Activated T-cell treated with anti-CD3 and anti-CD28 coated beads, Interleukin-2, amount 50 U/mL, for 4 hours (primary cell): ENCODE results near the gene ATP4A. TPM values are rescaled to one million over a fixed set of nuclear protein-coding genes. Genes with fewer than 3 reads are reported as not detected.

Experiments used
- ATAC-seq, 2 donors: fragments of 200-7000 bp; cut with Tn5 transposase; one replicate each; pipeline ENCODE4 v1.10.0; 2021
- DNase-seq: peaks from one replicate; pipeline ENCODE4 v3.0.0-alpha.2; 2020
- H3K27me3 Mint-ChIP-seq: one replicate; pipeline ENCODE4 v1.8.0; 2021; ENCODE audit warnings: low read depth, mixed read lengths
- H3K36me3 Mint-ChIP-seq: one replicate; pipeline ENCODE4 v1.8.0; 2022; ENCODE audit warnings: mixed read lengths; ENCODE audit not compliant: insufficient read depth
- H3K4me1 Mint-ChIP-seq: one replicate; pipeline ENCODE4 v1.8.0; 2021; ENCODE audit warnings: low read depth, mixed read lengths
- H3K4me3 Mint-ChIP-seq: one replicate; pipeline ENCODE4 v1.8.0; 2021; ENCODE audit warnings: mild to moderate bottlenecking, moderate library complexity, mixed read lengths
- H3K9me3 Mint-ChIP-seq: one replicate; pipeline ENCODE4 v1.8.0; 2021; ENCODE audit warnings: mixed read lengths
- total RNA-seq, 3 donors: library from RNA; stranded (reverse); gene quantifications; one replicate each; pipeline ENCODE4 v1.2.1, GENCODE V29; 2021

The ATP4A gene
- total RNA-seq, 3 donors from 2014 or later: not detected

DNA sequence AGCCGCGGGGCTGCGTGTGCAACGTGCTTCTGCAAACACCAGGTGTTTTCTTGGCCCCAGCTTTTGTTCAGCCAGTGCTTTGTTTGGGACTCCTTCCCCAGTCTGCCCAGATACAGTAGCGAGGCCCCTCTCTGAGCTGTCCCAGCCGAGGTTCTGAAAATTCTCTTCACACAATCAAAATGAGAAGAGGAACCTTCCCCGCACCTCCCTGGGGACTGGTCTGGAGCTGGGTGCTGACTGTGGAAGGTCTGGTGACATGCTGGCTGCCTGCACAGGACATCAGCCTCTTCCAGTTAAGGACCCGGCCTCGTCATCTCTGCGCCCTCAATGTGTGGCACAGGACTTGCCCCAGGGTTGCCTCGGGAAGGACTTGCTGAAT is 4.2 kb downstream of the ATP4A start:
- H3K36me3 Mint-ChIP-seq: no peaks in the 10 kb centered on the region
- peaks cover 11% of the 10 kb centered on the region for H3K4me1 Mint-ChIP-seq
- peaks cover 45% of the 10 kb centered on the region for H3K27me3 Mint-ChIP-seq
- H3K4me3 Mint-ChIP-seq: no peak overlapping the region
- no peaks in the 10 kb centered on the region for H3K9me3 Mint-ChIP-seq
- ATAC-seq: no peak
- DNase-seq: no peak

DNA sequence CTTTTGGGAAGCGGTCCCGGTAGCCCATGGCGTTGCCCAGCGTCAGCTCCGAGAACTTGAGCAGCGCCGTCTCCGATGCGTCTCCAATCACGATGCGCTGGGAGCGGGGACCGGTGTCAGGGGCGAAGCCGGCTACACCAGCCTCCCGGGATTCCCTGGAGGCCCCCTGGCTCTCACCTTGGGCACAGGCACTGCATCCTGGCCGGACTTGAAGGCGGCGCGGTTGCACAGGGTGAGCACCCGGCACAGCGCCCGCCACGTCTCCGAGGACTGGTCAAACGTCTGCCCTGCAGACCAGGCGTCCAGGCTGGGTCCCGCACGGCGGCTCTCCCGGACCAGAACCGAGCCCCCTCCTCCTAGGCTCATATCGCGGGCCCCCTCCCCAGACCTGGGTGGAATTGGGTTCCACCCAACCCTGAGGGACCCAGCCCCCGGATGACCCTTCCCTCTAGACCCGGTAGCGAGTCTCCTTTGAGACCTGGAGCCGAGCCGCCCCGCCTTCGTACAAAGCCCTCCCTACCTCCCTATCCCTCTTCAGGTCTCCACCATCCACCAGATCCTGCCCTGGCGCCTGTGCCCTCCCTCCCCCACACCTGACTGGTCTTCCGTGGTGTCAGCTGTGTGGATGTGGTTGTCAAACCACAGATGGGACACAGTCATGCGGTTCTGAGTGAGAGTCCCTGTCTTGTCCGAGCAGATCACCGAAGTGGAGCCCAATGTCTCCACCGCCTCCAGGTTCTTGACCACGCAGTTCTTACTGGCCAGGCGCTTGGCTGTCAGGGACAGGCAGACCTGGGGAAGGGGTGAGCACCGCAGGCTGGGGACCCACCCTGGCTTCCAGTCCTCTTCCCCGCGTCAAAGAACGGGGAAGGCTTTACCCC is 4.8 kb downstream of the ATP4A start:
- no peak for DNase-seq
- H3K9me3 Mint-ChIP-seq: no peaks in the 10 kb centered on the region
- H3K36me3 Mint-ChIP-seq: no peaks in the 10 kb centered on the region
- H3K4me1 Mint-ChIP-seq: peaks cover 11% of the 10 kb centered on the region
- peaks cover 43% of the 10 kb centered on the region for H3K27me3 Mint-ChIP-seq
- ATAC-seq: no peak
- H3K4me3 Mint-ChIP-seq: no peak overlapping the region

DNA sequence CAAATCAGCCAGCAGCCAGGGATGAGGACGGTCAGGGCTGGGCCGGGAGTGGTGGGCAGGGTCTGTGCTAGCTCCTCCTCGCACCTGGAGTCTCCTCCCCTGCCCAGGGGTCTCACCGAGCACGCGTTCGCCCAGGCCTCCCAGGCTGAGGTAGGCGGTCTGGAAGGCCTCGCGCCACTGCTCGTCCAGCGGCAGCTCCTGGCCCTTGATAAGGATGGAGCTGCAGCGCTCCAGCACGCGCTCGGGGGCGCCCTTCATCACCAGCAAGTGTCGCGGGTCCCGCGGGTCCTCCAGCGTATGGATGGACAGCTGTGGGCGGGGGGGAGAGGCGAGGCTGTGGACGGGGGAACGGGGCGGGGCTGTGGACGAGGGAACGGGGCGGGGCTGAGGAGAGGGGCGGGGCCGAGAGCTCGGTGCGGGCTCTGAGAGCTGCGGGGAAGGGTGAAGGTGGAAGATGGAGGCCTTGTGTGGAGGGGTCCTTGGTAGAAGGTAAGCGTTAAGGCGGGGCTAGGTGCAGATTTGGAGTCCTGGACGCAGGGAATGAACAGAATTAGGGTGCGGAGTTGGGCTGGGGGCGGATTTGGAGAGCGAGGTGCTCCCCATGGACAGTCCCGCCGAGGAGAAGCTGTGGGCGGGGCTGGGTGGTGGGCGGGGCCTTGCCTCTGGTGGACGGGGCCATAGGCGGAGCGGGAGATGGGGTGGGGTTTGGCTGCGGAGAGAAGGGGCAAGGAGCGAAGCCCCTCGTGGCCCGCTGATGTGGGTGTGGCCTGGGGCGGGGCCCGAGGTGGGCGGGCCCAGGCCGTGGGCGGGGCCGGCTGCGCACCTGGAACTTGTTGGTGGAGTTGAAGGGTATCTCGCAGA is 5.7 kb downstream of the ATP4A start:
- no peaks in the 10 kb centered on the region for H3K36me3 Mint-ChIP-seq
- no peaks in the 10 kb centered on the region for H3K9me3 Mint-ChIP-seq
- DNase-seq (peak; percentile 52), ATAC-seq (peak; percentile 72 to 73)
- H3K27me3 Mint-ChIP-seq: peaks cover 43% of the 10 kb centered on the region
- H3K4me3 Mint-ChIP-seq: peak overlapping the region; percentile 67
- peaks cover 11% of the 10 kb centered on the region for H3K4me1 Mint-ChIP-seq

DNA sequence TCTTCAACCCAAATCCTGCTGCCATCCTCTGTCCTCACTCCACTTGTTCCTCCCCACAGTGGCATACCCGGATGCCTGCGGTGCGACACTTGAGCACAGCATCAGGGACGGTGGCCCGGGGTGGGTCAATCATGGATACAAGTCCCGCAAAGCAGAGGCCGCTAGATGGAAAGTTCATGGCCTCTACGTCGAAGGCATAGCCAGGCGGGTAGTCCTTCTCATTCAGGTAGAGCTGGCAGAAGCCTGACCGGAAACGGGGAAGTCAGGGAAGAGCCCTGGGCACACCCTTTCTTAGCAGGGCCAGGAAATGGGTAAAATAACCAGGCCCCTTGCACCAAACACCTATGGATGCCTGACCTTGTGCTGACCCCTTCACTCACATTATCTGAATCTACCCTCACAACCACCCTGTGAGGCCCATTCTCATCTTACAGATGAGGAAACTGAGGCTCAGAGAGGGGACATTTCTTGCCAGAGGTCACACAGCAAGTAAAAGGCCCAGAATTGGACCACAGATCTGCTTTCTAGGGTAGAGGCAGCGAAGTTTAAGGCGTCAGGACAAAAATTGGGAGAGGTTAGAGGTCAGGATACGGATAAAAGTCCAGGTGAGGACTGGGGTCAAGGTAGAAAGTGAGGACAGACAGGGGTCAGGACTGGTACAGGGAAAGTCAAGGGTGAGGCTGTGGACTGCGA is 6.5 kb downstream of the ATP4A start:
- no peaks in the 10 kb centered on the region for H3K9me3 Mint-ChIP-seq
- ATAC-seq: no peak
- no peaks in the 10 kb centered on the region for H3K36me3 Mint-ChIP-seq
- H3K27me3 Mint-ChIP-seq: peaks cover 36% of the 10 kb centered on the region
- DNase-seq: no peak
- no peak overlapping the region for H3K4me3 Mint-ChIP-seq
- H3K4me1 Mint-ChIP-seq: peaks cover 11% of the 10 kb centered on the region

GRCh38 chr19:35556025-35556590 is 7.3 kb downstream of the ATP4A start:
- Mint-ChIP-seq H3K27me3 (peaks cover 29% of the 10 kb centered on the region), H3K4me3 (no peak overlapping the region)
- no peak for DNase-seq

DNA sequence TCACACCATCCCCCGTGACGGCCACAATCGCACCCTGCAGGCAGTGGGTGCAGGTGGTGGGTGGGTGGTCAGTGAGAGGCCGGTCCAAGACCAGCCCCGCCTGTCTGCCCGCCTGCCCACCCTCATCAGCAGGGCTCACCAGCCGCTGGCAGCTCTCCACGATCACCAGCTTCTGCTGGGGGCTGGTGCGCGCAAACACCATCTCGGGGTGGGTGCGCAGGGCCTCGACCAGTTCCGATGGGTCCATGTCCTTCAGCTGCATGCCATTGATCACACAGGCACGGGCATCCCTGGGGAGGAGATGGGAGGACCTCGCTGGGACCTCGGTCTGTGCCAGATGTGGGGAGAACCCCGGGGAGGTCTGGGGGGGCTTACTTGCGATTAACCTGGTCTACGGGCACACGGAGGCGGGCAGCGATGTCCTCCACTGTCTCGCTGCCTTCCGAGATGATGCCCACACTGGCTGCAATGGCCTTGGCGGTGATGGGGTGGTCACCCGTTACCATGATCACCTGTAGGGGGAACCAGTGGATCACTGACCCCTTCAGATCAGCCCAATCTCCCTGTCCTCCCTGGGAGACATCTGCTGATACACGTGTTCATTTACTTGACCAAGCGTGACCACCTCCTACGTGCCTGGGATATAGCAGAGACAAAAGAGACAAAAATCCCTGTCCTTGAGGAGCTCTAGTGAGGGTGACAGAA is 8.0 kb downstream of the ATP4A start:
- Mint-ChIP-seq H3K4me3 (no peak overlapping the region), H3K36me3 (peaks cover 4% of the 10 kb centered on the region), H3K9me3 (no peaks in the 10 kb centered on the region), H3K27me3 (peaks cover 25% of the 10 kb centered on the region), H3K4me1 (peaks cover 11% of the 10 kb centered on the region)
- ATAC-seq: no peak
- no peak for DNase-seq

More at GRCh38 chr19:35556025-35556590, 7.3 kb downstream of the ATP4A start:
- H3K36me3 Mint-ChIP-seq: no peaks in the 10 kb centered on the region
- H3K4me1 Mint-ChIP-seq: peaks cover 11% of the 10 kb centered on the region
- no peak for ATAC-seq
- no peaks in the 10 kb centered on the region for H3K9me3 Mint-ChIP-seq

- H3K9me3 Mint-ChIP-seq: no peaks in the 10 kb centered on the region
- peaks cover 6% of the 10 kb centered on the region for H3K36me3 Mint-ChIP-seq
- ATAC-seq: no peak
- no peak for DNase-seq
- no peak overlapping the region for H3K4me3 Mint-ChIP-seq
- peaks cover 12% of the 10 kb centered on the region for H3K4me1 Mint-ChIP-seq
- H3K27me3 Mint-ChIP-seq: peaks cover 12% of the 10 kb centered on the region
Observed at GRCh38 chr19:35554076-35554475, 9.4 kb downstream of the ATP4A start.

DNA sequence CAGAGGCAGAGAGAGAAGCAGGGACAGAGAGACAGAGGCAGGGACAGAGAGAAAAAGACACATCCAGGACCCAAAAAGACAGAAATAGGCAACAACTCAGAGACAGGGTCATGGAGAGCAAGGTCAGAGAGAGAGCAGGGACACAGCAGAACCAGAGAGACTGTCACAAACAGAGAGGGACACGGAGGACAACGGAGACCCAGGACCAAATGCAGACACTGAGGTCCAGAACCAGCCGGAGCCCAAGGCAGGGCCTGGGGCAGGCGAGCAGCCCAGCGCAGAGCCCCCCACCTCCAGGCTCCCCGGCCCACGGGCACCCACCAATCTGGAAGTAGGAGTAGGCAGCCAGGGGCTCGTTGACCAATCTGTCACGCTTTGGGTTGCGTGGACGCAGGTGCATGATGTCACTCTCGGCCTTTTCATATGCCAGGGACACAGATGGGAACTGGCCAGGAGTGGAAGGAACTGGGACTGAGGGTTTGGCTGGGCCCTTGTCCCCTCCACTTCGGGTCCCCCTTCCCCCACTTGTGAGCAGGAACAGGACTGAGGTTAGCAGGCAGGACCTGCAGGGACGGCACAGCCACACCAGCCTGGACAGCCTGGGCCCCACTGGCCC is 10.0 kb downstream of the ATP4A start:
- peaks cover 11% of the 10 kb centered on the region for H3K36me3 Mint-ChIP-seq

DNA sequence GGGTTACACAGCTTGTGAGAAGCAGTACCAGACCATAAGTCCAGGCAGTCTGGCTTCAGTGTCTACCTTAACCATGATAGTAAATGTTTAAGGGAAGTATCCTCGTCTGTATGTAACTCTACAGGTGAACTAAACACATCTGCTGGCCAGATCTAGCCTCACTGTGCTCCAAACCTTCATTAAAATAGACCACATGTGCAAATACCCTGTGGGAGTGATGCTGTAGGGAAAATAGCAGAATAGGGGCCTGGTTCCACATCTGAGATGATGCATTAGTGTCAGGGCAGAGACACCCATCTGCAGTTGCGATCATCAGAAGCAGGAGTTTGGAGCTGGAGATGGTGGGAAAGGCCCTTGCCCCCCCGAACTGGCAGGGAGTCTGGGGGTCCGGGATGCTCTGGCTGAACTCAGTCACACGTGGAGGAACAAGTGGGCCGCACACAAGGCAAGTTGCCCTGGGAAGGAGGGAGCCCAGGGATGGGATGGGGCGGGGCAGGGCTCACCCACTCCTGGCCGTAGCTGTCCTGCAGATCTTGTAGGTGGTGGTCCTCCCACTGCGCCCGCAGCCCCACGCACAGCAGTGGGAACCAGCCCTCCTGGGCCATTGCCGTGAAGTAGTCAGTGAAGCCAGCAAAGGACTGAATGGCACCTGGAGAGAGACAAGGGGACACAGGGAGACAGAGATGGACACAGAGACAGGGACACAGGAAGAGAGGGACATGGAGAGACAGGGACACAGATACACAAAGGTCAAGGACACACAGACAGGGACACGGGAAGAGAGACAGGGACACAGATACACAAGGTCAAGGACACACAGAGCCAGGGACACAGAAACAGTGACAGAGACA is 10.7 kb downstream of the ATP4A start:
- DNase-seq: no peak
- peaks cover 14% of the 10 kb centered on the region for H3K36me3 Mint-ChIP-seq
- H3K27me3 Mint-ChIP-seq: peaks cover 6% of the 10 kb centered on the region
- no peaks in the 10 kb centered on the region for H3K9me3 Mint-ChIP-seq
- peaks cover 12% of the 10 kb centered on the region for H3K4me1 Mint-ChIP-seq
- H3K4me3 Mint-ChIP-seq: no peak overlapping the region
- no peak for ATAC-seq

More for the DNA sequence above, 10.0 kb downstream of the ATP4A start:
- Mint-ChIP-seq H3K4me3 (no peak overlapping the region), H3K9me3 (no peaks in the 10 kb centered on the region), H3K27me3 (peaks cover 6% of the 10 kb centered on the region), H3K4me1 (peaks cover 13% of the 10 kb centered on the region)
- DNase-seq (no peak), ATAC-seq (no peak)

- Mint-ChIP-seq H3K9me3 (no peaks in the 10 kb centered on the region), H3K27me3 (peaks cover under 1% of the 10 kb centered on the region), H3K4me3 (no peak overlapping the region), H3K36me3 (peaks cover 20% of the 10 kb centered on the region), H3K4me1 (peaks cover 21% of the 10 kb centered on the region)
- no peak for ATAC-seq
- no peak for DNase-seq
Observed at GRCh38 chr19:35551091-35551810, 12.2 kb downstream of the ATP4A start.

- ATAC-seq: no peak
- H3K4me3 Mint-ChIP-seq: no peak overlapping the region
- no peaks in the 10 kb centered on the region for H3K27me3 Mint-ChIP-seq
- no peak for DNase-seq
- H3K36me3 Mint-ChIP-seq: peaks cover 20% of the 10 kb centered on the region
- no peaks in the 10 kb centered on the region for H3K9me3 Mint-ChIP-seq
- H3K4me1 Mint-ChIP-seq: peaks cover 23% of the 10 kb centered on the region
Observed at GRCh38 chr19:35549879-35550523, 13.5 kb downstream of the ATP4A start.
